HEK293 (cell line): Measurements from ENCODE around the gene PTPRN2.

Experiments
- CTCF ChIA-PET: fragments of 350-600 bp; formaldehyde crosslinking; extraction: SDS; loops from one replicate; lab custom pipeline; 2021; ENCODE audit warnings: antibody characterized with exemption; lab: Yijun Ruan, JAX
- POLR2A ChIA-PET: fragments of 300-600 bp; formaldehyde crosslinking; extraction: SDS; loops from one replicate; lab custom pipeline; 2020; ENCODE audit warnings: antibody characterized with exemption, inconsistent platforms; lab: Yijun Ruan, JAX
- H3K27ac ChIP-seq: fragments of 200-500 bp; sonication (Bioruptor generic); 2 replicates; pipeline ENCODE4 v1.5.1; 2014; ENCODE audit warnings: low read depth, low read length, control low read depth, inconsistent platforms; ENCODE audit errors: extremely low read depth
- H3K36me3 ChIP-seq, 2 experiments: fragments of 200-500 bp in 1 of 2; sonication (Bioruptor generic) in 1 of 2; 1 replicate in 1 of 2; 2 replicates in 1 of 2; pipeline ENCODE4 v1.5.1; 2014 to 2017; ENCODE audit warnings: inconsistent platforms in 2 of 2, low read length in 2 of 2; ENCODE audit not compliant: control insufficient read depth in 2 of 2, insufficient read depth in 1 of 2
- H3K4me1 ChIP-seq: fragments of 200-500 bp; sonication (Bioruptor generic); 2 replicates; pipeline ENCODE4 v1.5.1; 2014; ENCODE audit warnings: mild to moderate bottlenecking, low read length, inconsistent platforms; ENCODE audit not compliant: control insufficient read depth, insufficient read depth
- H3K4me3 ChIP-seq: 2 replicates; pipeline ENCODE4 v1.5.1; 2011; ENCODE audit warnings: low read depth, mild to moderate bottlenecking, control low read depth, low read length, moderate library complexity
- H3K9me3 ChIP-seq: fragments of 200-500 bp; sonication (Bioruptor generic); 2 replicates; pipeline ENCODE4 v1.5.1; 2014; ENCODE audit warnings: low read depth, low read length, inconsistent platforms; ENCODE audit not compliant: control insufficient read depth, insufficient read depth
- HOXD13 ChIP-seq: sonication (generic); formaldehyde crosslinking; IDR thresholded peaks from 2 replicates; pipeline ENCODE4 v1.8.0; 2022; ENCODE audit warnings: missing genetic modification reagents, borderline replicate concordance
- MYNN ChIP-seq: fragments of 450-650 bp; formaldehyde crosslinking; IDR thresholded peaks from 2 replicates; pipeline ENCODE4 v1.5.1; 2016; ENCODE audit warnings: missing biosample characterization, missing genetic modification characterization, borderline replicate concordance
- ZBTB1 ChIP-seq: fragments of 450-650 bp; formaldehyde crosslinking; IDR thresholded peaks from 2 replicates; pipeline ENCODE4 v1.5.1; 2016; ENCODE audit warnings: missing biosample characterization, missing genetic modification characterization
- ZBTB8A ChIP-seq: fragments of 450-650 bp; formaldehyde crosslinking; IDR thresholded peaks from 2 replicates; pipeline ENCODE4 v1.5.1; 2016; ENCODE audit warnings: missing biosample characterization, missing genetic modification characterization
- ZNF112 ChIP-seq: fragments of 450-650 bp; formaldehyde crosslinking; IDR thresholded peaks from 2 replicates; pipeline ENCODE4 v1.5.0; 2017; ENCODE audit warnings: missing biosample characterization, missing genetic modification characterization
- ZNF175 ChIP-seq: fragments of 450-650 bp; formaldehyde crosslinking; IDR thresholded peaks from 2 replicates; pipeline ENCODE4 v1.5.1; 2016; ENCODE audit warnings: missing biosample characterization, missing genetic modification characterization
- ZNF221 ChIP-seq: fragments of 450-650 bp; formaldehyde crosslinking; IDR thresholded peaks from 2 replicates; pipeline ENCODE4 v1.5.1; 2017; ENCODE audit warnings: missing biosample characterization, missing genetic modification characterization, borderline replicate concordance
- ZNF24 ChIP-seq: fragments of 450-650 bp; formaldehyde crosslinking; IDR thresholded peaks from 2 replicates; pipeline ENCODE4 v1.5.1; 2016; ENCODE audit warnings: missing biosample characterization, missing genetic modification characterization
- ZNF341 ChIP-seq: fragments of 450-650 bp; formaldehyde crosslinking; IDR thresholded peaks from 2 replicates; pipeline ENCODE4; 2016; ENCODE audit warnings: low read depth, missing biosample characterization, missing genetic modification characterization
- ZNF501 ChIP-seq: fragments of 450-650 bp; formaldehyde crosslinking; IDR thresholded peaks from 2 replicates; pipeline ENCODE4 v1.5.1; 2016; ENCODE audit warnings: missing biosample characterization, missing genetic modification characterization
- ZNF660 ChIP-seq: fragments of 450-650 bp; IDR thresholded peaks from 2 replicates; pipeline ENCODE4 v1.5.1; 2018; ENCODE audit warnings: missing biosample characterization, mild to moderate bottlenecking, missing genetic modification characterization
- ZNF670 ChIP-seq: fragments of 450-650 bp; formaldehyde crosslinking; IDR thresholded peaks from 2 replicates; pipeline ENCODE4 v1.5.1; 2016; ENCODE audit warnings: missing biosample characterization, missing genetic modification characterization, low read depth
- ZNF76 ChIP-seq: fragments of 450-650 bp; formaldehyde crosslinking; IDR thresholded peaks from 2 replicates; pipeline ENCODE4; 2016; ENCODE audit warnings: low read depth, missing biosample characterization, missing genetic modification characterization, borderline replicate concordance
- ZNF785 ChIP-seq: fragments of 450-650 bp; formaldehyde crosslinking; IDR thresholded peaks from 2 replicates; pipeline ENCODE4 v1.5.1; 2016; ENCODE audit warnings: missing biosample characterization, missing genetic modification characterization
- ZXDB ChIP-seq: fragments of 450-650 bp; formaldehyde crosslinking; IDR thresholded peaks from 2 replicates; pipeline ENCODE4 v1.5.1; 2016; ENCODE audit warnings: missing biosample characterization, missing genetic modification characterization
- TF ChIP-seq, protein P1 (sequence below): fragments of 450-650 bp; formaldehyde crosslinking; IDR thresholded peaks from 2 replicates; pipeline ENCODE4 v1.5.1; 2016; ENCODE audit warnings: missing biosample characterization, missing genetic modification characterization
- TF ChIP-seq, protein P2 (sequence below): fragments of 450-650 bp; formaldehyde crosslinking; IDR thresholded peaks from 2 replicates; pipeline ENCODE4 v1.5.1; 2016; ENCODE audit warnings: missing biosample characterization, missing genetic modification characterization
- TF ChIP-seq, protein P3 (sequence below): fragments of 450-650 bp; formaldehyde crosslinking; IDR thresholded peaks from 2 replicates; pipeline ENCODE4 v1.5.1; 2016; ENCODE audit warnings: missing biosample characterization, missing genetic modification characterization
- TF ChIP-seq, protein P4 (sequence below): fragments of 450-650 bp; IDR thresholded peaks from 2 replicates; pipeline ENCODE4 v1.5.1; 2018; ENCODE audit warnings: missing biosample characterization, mild to moderate bottlenecking, missing genetic modification characterization
- TF ChIP-seq, protein P5 (sequence below): fragments of 450-650 bp; formaldehyde crosslinking; IDR thresholded peaks from 2 replicates; pipeline ENCODE4 v1.5.1; 2016; ENCODE audit warnings: missing biosample characterization, missing genetic modification characterization

The PTPRN2 gene

DNA sequence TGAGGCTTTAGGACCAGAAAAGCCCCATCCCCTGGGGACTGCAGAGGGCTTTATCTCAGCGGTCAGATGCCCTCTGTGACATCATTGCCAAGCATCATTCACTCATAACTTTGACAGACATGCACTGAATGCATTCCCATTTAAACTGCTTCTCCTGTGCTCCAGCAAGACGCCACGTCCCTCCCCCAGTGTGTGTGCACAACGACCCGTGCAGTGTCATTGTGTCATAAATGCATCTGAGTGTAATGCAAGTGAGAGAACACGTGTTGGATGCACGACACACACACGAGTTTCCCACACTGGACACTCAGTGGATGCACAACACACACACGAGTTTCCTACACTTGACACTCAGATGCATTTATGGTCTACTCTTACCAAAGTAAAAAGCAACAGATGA lies 337.9 kb downstream of the PTPRN2 start:
- no peaks in the 10 kb centered on the region for H3K9me3 ChIP-seq
- H3K27ac ChIP-seq, result no peak overlapping the region
- no peaks in the 10 kb centered on the region for H3K36me3 ChIP-seq
- H3K4me1 ChIP-seq, result no peaks in the 10 kb centered on the region
- ChIA-PET CTCF (interaction anchor here (0.7 kb wide), 1 partner anchor 20 kb away, joined by 3 read pairs; no protein-coding TSS in a partner anchor), POLR2A (no interaction called here)
- TF ChIP-seq ZNF341 (tag by site-specific recombination), result no peak
- no peak for TF ChIP-seq ZNF112 (tag by site-specific recombination)
- TF ChIP-seq ZXDB (tag by site-specific recombination), result no peak
- no peak for TF ChIP-seq ZNF670
- TF ChIP-seq, protein P1, sequence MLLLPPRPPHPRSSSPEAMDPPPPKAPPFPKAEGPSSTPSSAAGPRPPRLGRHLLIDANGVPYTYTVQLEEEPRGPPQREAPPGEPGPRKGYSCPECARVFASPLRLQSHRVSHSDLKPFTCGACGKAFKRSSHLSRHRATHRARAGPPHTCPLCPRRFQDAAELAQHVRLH (tag by site-specific recombination), result no peak
- TF ChIP-seq MYNN (tag by site-specific recombination), result no peak
- no peak for TF ChIP-seq ZNF785 (tag by site-specific recombination)
- TF ChIP-seq ZBTB1 (tag by site-specific recombination), result no peak
- no peak for TF ChIP-seq ZBTB8A (tag by site-specific recombination)
- H3K4me3 ChIP-seq, result no peak overlapping the region

DNA sequence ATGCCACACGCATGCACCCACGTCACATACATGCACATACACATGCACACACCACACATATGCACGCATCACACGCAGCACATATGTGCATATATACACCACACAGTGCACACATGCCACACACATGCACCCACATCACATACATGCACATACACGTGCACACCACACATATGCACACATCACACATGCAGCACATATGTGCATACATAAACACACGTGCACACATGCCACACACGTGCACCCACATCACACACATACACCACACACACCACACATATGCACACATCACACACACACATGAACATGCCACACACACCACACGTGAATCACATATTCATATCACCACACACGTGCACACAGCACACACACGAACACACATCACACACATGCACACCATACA lies 338.8 kb downstream of the PTPRN2 start:
- no peaks in the 10 kb centered on the region for H3K9me3 ChIP-seq

DNA sequence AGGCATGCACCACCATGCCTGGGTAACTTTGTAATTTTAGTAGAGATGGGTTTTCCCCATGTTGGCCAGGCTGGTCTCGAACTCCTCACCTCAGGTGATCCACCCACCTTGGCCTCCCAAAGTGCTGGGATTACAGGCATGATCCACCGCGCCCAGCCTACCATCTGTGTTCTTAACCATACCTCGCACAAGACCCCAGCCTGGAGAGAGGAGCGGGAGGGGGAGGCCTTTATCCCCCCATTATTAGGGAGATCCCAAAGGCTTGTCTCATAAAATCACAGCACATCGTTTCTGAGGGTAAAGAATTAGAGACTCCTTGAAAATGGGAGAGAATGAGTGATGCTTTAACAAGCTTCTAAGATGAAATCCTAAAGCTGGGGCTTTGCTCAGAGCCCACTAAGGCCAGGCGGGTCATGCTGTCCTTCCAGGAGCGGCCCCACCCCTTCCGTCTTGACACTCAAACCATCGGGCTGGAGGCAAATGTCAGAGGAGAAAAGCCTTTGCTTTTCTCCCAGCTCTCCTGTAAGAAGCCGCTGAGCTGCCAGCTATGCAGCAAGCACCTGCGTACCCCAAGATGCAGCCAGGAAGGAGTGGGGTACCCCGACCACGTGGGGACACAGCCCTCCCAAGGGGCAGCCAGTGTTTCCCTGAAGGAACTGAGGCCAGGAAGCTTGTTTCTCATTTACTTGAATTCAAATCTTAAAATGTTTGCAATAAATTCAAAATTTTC lies 339.7 kb downstream of the PTPRN2 start:
- Histone ChIP-seq H3K4me1 (no peaks in the 10 kb centered on the region), H3K36me3 (no peaks in the 10 kb centered on the region), H3K4me3 (no peak overlapping the region), H3K27ac (no peak overlapping the region), H3K9me3 (no peaks in the 10 kb centered on the region)
- CTCF ChIA-PET, result no interaction called here
- POLR2A ChIA-PET, result no interaction called here
- TF ChIP-seq, protein P2, sequence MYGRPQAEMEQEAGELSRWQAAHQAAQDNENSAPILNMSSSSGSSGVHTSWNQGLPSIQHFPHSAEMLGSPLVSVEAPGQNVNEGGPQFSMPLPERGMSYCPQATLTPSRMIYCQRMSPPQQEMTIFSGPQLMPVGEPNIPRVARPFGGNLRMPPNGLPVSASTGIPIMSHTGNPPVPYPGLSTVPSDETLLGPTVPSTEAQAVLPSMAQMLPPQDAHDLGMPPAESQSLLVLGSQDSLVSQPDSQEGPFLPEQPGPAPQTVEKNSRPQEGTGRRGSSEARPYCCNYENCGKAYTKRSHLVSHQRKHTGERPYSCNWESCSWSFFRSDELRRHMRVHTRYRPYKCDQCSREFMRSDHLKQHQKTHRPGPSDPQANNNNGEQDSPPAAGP (tag by site-specific recombination), result no peak
- TF ChIP-seq, protein P3, sequence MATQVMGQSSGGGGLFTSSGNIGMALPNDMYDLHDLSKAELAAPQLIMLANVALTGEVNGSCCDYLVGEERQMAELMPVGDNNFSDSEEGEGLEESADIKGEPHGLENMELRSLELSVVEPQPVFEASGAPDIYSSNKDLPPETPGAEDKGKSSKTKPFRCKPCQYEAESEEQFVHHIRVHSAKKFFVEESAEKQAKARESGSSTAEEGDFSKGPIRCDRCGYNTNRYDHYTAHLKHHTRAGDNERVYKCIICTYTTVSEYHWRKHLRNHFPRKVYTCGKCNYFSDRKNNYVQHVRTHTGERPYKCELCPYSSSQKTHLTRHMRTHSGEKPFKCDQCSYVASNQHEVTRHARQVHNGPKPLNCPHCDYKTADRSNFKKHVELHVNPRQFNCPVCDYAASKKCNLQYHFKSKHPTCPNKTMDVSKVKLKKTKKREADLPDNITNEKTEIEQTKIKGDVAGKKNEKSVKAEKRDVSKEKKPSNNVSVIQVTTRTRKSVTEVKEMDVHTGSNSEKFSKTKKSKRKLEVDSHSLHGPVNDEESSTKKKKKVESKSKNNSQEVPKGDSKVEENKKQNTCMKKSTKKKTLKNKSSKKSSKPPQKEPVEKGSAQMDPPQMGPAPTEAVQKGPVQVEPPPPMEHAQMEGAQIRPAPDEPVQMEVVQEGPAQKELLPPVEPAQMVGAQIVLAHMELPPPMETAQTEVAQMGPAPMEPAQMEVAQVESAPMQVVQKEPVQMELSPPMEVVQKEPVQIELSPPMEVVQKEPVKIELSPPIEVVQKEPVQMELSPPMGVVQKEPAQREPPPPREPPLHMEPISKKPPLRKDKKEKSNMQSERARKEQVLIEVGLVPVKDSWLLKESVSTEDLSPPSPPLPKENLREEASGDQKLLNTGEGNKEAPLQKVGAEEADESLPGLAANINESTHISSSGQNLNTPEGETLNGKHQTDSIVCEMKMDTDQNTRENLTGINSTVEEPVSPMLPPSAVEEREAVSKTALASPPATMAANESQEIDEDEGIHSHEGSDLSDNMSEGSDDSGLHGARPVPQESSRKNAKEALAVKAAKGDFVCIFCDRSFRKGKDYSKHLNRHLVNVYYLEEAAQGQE (tag by site-specific recombination), result no peak
- TF ChIP-seq ZNF24 (no peak), ZNF221 (no peak), ZNF501 (tag by site-specific recombination) (no peak), ZNF660 (tag by site-specific recombination) (no peak), HOXD13 (no peak), ZNF76 (no peak)
- TF ChIP-seq, protein P4, sequence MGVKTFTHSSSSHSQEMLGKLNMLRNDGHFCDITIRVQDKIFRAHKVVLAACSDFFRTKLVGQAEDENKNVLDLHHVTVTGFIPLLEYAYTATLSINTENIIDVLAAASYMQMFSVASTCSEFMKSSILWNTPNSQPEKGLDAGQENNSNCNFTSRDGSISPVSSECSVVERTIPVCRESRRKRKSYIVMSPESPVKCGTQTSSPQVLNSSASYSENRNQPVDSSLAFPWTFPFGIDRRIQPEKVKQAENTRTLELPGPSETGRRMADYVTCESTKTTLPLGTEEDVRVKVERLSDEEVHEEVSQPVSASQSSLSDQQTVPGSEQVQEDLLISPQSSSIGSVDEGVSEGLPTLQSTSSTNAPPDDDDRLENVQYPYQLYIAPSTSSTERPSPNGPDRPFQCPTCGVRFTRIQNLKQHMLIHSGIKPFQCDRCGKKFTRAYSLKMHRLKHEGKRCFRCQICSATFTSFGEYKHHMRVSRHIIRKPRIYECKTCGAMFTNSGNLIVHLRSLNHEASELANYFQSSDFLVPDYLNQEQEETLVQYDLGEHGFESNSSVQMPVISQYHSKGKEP (tag by site-specific recombination), result no peak
- TF ChIP-seq, protein P5, sequence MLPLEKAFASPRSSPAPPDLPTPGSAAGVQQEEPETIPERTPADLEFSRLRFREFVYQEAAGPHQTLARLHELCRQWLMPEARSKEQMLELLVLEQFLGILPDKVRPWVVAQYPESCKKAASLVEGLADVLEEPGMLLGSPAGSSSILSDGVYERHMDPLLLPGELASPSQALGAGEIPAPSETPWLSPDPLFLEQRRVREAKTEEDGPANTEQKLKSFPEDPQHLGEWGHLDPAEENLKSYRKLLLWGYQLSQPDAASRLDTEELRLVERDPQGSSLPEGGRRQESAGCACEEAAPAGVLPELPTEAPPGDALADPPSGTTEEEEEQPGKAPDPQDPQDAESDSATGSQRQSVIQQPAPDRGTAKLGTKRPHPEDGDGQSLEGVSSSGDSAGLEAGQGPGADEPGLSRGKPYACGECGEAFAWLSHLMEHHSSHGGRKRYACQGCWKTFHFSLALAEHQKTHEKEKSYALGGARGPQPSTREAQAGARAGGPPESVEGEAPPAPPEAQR (tag by site-specific recombination), result no peak

More for the DNA sequence above, 338.8 kb downstream of the PTPRN2 start:
- Histone ChIP-seq H3K27ac (no peak overlapping the region), H3K4me3 (no peak overlapping the region), H3K4me1 (no peaks in the 10 kb centered on the region), H3K36me3 (no peaks in the 10 kb centered on the region)
- CTCF ChIA-PET, result no interaction called here
- TF ChIP-seq ZNF175, result no peak
- POLR2A ChIA-PET, result no interaction called here
